ENCODE measurements around the gene HIGD2A. TPM values are rescaled to one million over a fixed set of nuclear protein-coding genes. Genes with fewer than 3 reads are reported as not detected.

Gene HIGD2A
- polyA plus RNA-seq, 1 donor from 2014 or later: 61.8 TPM

- no peaks in the 10 kb centered on the region for H3F3A ChIP-seq (ENCODE audit: insufficient read depth, low read length, poor library complexity, severe bottlenecking)
- H3K27me3 ChIP-seq (ENCODE audit: insufficient read depth, low read depth, low read length): no peaks in the 10 kb centered on the region
- TF ChIP-seq SMC3 (conservative IDR thresholded peaks at IDR 0.05; ENCODE audit: poor library complexity) (no peak), TAF1 (IDR thresholded peaks at IDR 0.05; ENCODE audit: low read depth) (no peak), RAD21 (conservative IDR thresholded peaks at IDR 0.05) (no peak), MXI1 (conservative IDR thresholded peaks at IDR 0.05; ENCODE audit: poor library complexity, severe bottlenecking) (no peak), CTCF (IDR thresholded peaks at IDR 0.05; ENCODE audit: poor library complexity, severe bottlenecking) (no peak)
- H3K9ac ChIP-seq (ENCODE audit: low read length): no peak overlapping the region
- H4K20me1 ChIP-seq (ENCODE audit: insufficient read depth): no peaks in the 10 kb centered on the region
- no peak overlapping the region for H3K4me2 ChIP-seq (ENCODE audit: low read length)
- no peak overlapping the region for H3K27ac ChIP-seq (ENCODE audit: low read length)
- H3K79me2 ChIP-seq (replicated peaks; ENCODE audit: insufficient read depth, low read length): peaks cover 34% of the 10 kb centered on the region
- H3K9me3 ChIP-seq (ENCODE audit: low read length): no peaks in the 10 kb centered on the region
- H3K4me3 ChIP-seq (ENCODE audit: low read length): no peak overlapping the region
- H2AFZ ChIP-seq (ENCODE audit: low read depth, low read length): no peak overlapping the region
- H3K9me2 ChIP-seq (ENCODE audit: insufficient read depth, low read length): no peaks in the 10 kb centered on the region
- no peaks in the 10 kb centered on the region for H3K36me3 ChIP-seq (ENCODE audit: insufficient read depth, low read length)
Observed at GRCh38 chr5:176352116-176352878, 36.3 kb upstream of the HIGD2A start.

- Histone ChIP-seq H3K4me2 (ENCODE audit: low read length) (no peak overlapping the region), H3K9me2 (ENCODE audit: insufficient read depth, low read length) (no peaks in the 10 kb centered on the region), H3K36me3 (ENCODE audit: insufficient read depth, low read length) (no peaks in the 10 kb centered on the region), H3K79me2 (replicated peaks; ENCODE audit: insufficient read depth, low read length) (peaks cover 44% of the 10 kb centered on the region), H3K4me3 (ENCODE audit: low read length) (no peak overlapping the region), H2AFZ (ENCODE audit: low read depth, low read length) (no peak overlapping the region), H4K20me1 (ENCODE audit: insufficient read depth) (no peaks in the 10 kb centered on the region), H3K9me3 (ENCODE audit: low read length) (no peaks in the 10 kb centered on the region), H3K27me3 (ENCODE audit: insufficient read depth, low read depth, low read length) (no peaks in the 10 kb centered on the region), H3F3A (ENCODE audit: insufficient read depth, low read length, poor library complexity, severe bottlenecking) (no peaks in the 10 kb centered on the region), H3K27ac (ENCODE audit: low read length) (no peak overlapping the region), H3K9ac (ENCODE audit: low read length) (no peak overlapping the region)
- TF ChIP-seq EP300 (conservative IDR thresholded peaks at IDR 0.05; ENCODE audit: poor library complexity, severe bottlenecking) (no peak), MXI1 (conservative IDR thresholded peaks at IDR 0.05; ENCODE audit: poor library complexity, severe bottlenecking) (no peak), CTCF (IDR thresholded peaks at IDR 0.05; ENCODE audit: poor library complexity, severe bottlenecking) (no peak), EZH2 (IDR thresholded peaks at IDR 0.05; ENCODE audit: borderline replicate concordance, insufficient read depth, low read length, poor library complexity, severe bottlenecking) (no peak), RAD21 (conservative IDR thresholded peaks at IDR 0.05) (no peak)
Observed at GRCh38 chr5:176353533-176353932, 35.0 kb upstream of the HIGD2A start.

Measured in neural cell (in vitro differentiated cells).